ENCODE results near the gene TEKTIP1. TPM values are rescaled to one million over a fixed set of nuclear protein-coding genes. Genes with fewer than 3 reads are reported as not detected.
"Not testable (repeated sequence)": the region's sequence is repeated elsewhere in the genome, so short reads cannot be mapped to it uniquely, and the experiment has no call there.

TEKTIP1 gene
- total and polyA plus RNA-seq, 2 donors (not counting 1 experiment from before 2014, with no cell fraction given), result 6.3 to 17.3 TPM

- CTCF ChIA-PET, result interaction anchor here (0.7 to 1.4 kb wide), 3 partner anchors 13 to 48 kb away, joined by 3 read pairs; no protein-coding TSS in a partner anchor
Observed at GRCh38 chr19:3570042-3570441, 31.1 kb downstream of the TEKTIP1 start.

GRCh38 chr19:3570606-3571011 lies 31.6 kb downstream of the TEKTIP1 start:
- Histone ChIP-seq H3K27me3 (replicated peaks in 1 of 4; ENCODE audit: control extremely low read depth in 1 of 4, control insufficient read depth in 3 of 4, insufficient read depth in 4 of 4, low read length in 3 of 4) (no peaks in the 10 kb centered on the region), H3K79me2 (ENCODE audit: control insufficient read depth, insufficient read depth, low read length) (no peaks in the 10 kb centered on the region), H3K36me3 (replicated peaks in 1 of 2; ENCODE audit: control extremely low read depth in 1 of 2, control insufficient read depth in 1 of 2, extremely low read depth in 1 of 2, insufficient read depth in 2 of 2, low read length in 1 of 2) (no peaks in the 10 kb centered on the region), H4K20me1 (ENCODE audit: control insufficient read depth, insufficient read depth, low read length, poor library complexity, severe bottlenecking) (peaks cover 7% of the 10 kb centered on the region), H3K27ac (ENCODE audit: low read length in 2 of 2) (no peak overlapping the region), H3K4me2 (replicated peaks; ENCODE audit: low read depth, low read length, poor library complexity, severe bottlenecking) (no peak overlapping the region), H3K4me1 (ENCODE audit: control insufficient read depth in 2 of 2, insufficient read depth in 2 of 2, low read length in 2 of 2) (peaks cover 12 to 18% of the 10 kb centered on the region in 2 donors), H3K9me3 (ENCODE audit: control extremely low read depth in 1 of 3, control insufficient read depth in 2 of 3, insufficient read depth in 1 of 3, low read length in 2 of 3) (peaks cover 0 to 15% (median 0%) of the 10 kb centered on the region in 3 donors), H2AFZ (ENCODE audit: insufficient read depth, low read depth, low read length, poor library complexity, severe bottlenecking) (no peak overlapping the region), H3K4me3 (ENCODE audit: control extremely low read depth in 1 of 5, extremely low read depth in 1 of 5, insufficient read depth in 1 of 5, low read depth in 2 of 5, low read length in 4 of 5) (no peak overlapping the region), H3K9ac (ENCODE audit: low read length) (no peak overlapping the region)
- WGBS (ENCODE audit: insufficient coverage), result 98% methylated on average over 6 of the region's 7 CpGs
- H3K4me3 Mint-ChIP-seq, result peak overlapping the region; percentile 18
- no peaks in the 10 kb centered on the region for H3K27me3 Mint-ChIP-seq
- no peaks in the 10 kb centered on the region for H3K9me3 Mint-ChIP-seq (ENCODE audit: insufficient read depth)
- peak overlapping the region; percentile 26 for H3K27ac Mint-ChIP-seq
- ATAC-seq (ENCODE audit: low read depth) (no peak), DNase-seq (no peak)
- ChIA-PET POLR2A (interaction anchor here (0.7 kb wide), 1 partner anchor 12 kb away, joined by 4 read pairs; no protein-coding TSS in a partner anchor), CTCF (interaction anchor here (0.7 kb wide), 1 partner anchor 47 kb away, joined by 3 read pairs; no protein-coding TSS in a partner anchor)
- TF ChIP-seq CTCF (IDR thresholded peaks at IDR 0.05), result no peak
- no peak for TF ChIP-seq EZH2 (IDR thresholded peaks at IDR 0.05; ENCODE audit: borderline replicate concordance, insufficient read depth, low read depth, low read length, poor library complexity, severe bottlenecking)
- intact Hi-C loops (cut with micrococcal nuclease), result loop anchor here (5.0 kb wide), 1 partner anchor 192 kb away; the partner anchor contains the start of genes APBA3 and MRPL54
- H3K4me1 Mint-ChIP-seq, result peaks cover 16% of the 10 kb centered on the region

More at GRCh38 chr19:3570042-3570441, 31.1 kb downstream of the TEKTIP1 start:
- H3K4me1 Mint-ChIP-seq, result peaks cover 13% of the 10 kb centered on the region
- ATAC-seq (ENCODE audit: low read depth); H4K20me1 ChIP-seq (ENCODE audit: control insufficient read depth, insufficient read depth, low read length, poor library complexity, severe bottlenecking); H3K79me2 ChIP-seq (ENCODE audit: control insufficient read depth, insufficient read depth, low read length); H3K27me3 Mint-ChIP-seq; H3K36me3 ChIP-seq (replicated peaks in 1 of 2; ENCODE audit: control extremely low read depth in 1 of 2, control insufficient read depth in 1 of 2, extremely low read depth in 1 of 2, insufficient read depth in 2 of 2, low read length in 1 of 2); H3K4me3 ChIP-seq (ENCODE audit: control extremely low read depth in 1 of 5, extremely low read depth in 1 of 5, insufficient read depth in 1 of 5, low read depth in 2 of 5, low read length in 4 of 5); H3K27ac ChIP-seq (ENCODE audit: low read length in 2 of 2); H3K9ac ChIP-seq (ENCODE audit: low read length); H3K9me3 Mint-ChIP-seq (ENCODE audit: insufficient read depth); H3K27me3 ChIP-seq (replicated peaks in 1 of 4; ENCODE audit: control extremely low read depth in 1 of 4, control insufficient read depth in 3 of 4, insufficient read depth in 4 of 4, low read length in 3 of 4); H3K4me3 Mint-ChIP-seq; DNase-seq; H3K27ac Mint-ChIP-seq; H3K4me2 ChIP-seq (replicated peaks; ENCODE audit: low read depth, low read length, poor library complexity, severe bottlenecking); H2AFZ ChIP-seq (ENCODE audit: insufficient read depth, low read depth, low read length, poor library complexity, severe bottlenecking): not testable (repeated sequence)
- peaks cover 0 to 15% (median 0%) of the 10 kb centered on the region in 3 donors for H3K9me3 ChIP-seq (ENCODE audit: control extremely low read depth in 1 of 3, control insufficient read depth in 2 of 3, insufficient read depth in 1 of 3, low read length in 2 of 3)
- intact Hi-C loops (cut with micrococcal nuclease), result loop anchor here (5.0 kb wide), 1 partner anchor 192 kb away; the partner anchor contains the start of genes APBA3 and MRPL54
- no CpG with 5 or more reads among the region's 11 CpGs for WGBS (ENCODE audit: insufficient coverage)
- H3K4me1 ChIP-seq (ENCODE audit: control insufficient read depth in 2 of 2, insufficient read depth in 2 of 2, low read length in 2 of 2), result peaks cover 12 to 18% of the 10 kb centered on the region in 2 donors
- POLR2A ChIA-PET, result interaction anchor here (0.7 kb wide), 2 partner anchors 11 to 35 kb away, joined by 4 to 7 read pairs; no protein-coding TSS in a partner anchor

Measured in B cell (primary cell).